Measurements from ENCODE around the gene CZIB.

- no peak for TF ChIP-seq CTCF (IDR thresholded peaks at IDR 0.05)
- no peak for TF ChIP-seq POLR2A (IDR thresholded peaks at IDR 0.05)
These were observed 54.9 kb downstream of the CZIB start for GRCh38 chr1:53165408-53165961.

All from gastroesophageal sphincter (tissue), 3 donors.